GM23338 (cell line): Measurements from ENCODE around the gene ZNF74. TPM values are rescaled to one million over a fixed set of nuclear protein-coding genes. Genes with fewer than 3 reads are reported as not detected.
"Not testable (repeated sequence)": the region's sequence is repeated elsewhere in the genome, so short reads cannot be mapped to it uniquely, and the experiment has no call there.

ENCODE experiments used
- ATAC-seq: fragments of 200-7000 bp; cut with Tn5 transposase; 3 replicates; pipeline ENCODE4 v1.9.1; 2020
- DNase-seq: peaks from one replicate; pipeline ENCODE4 v3.0.0-alpha.2; 2015; ENCODE audit warnings: low spot score
- H2AFZ ChIP-seq: fragments of 200-600 bp; sonication (generic); 2 replicates; pipeline ENCODE4 v1.8.0; 2016; ENCODE audit warnings: antibody characterized with exemption, mild to moderate bottlenecking, moderate library complexity
- H3F3A ChIP-seq: fragments of 200-600 bp; sonication (generic); replicated peaks from 2 replicates; pipeline ENCODE4 v1.8.0; 2017; ENCODE audit warnings: antibody characterized with exemption, mixed run types, low read depth
- H3K27ac ChIP-seq: fragments of 200-600 bp; sonication (generic); 2 replicates; pipeline ENCODE4 v1.6.1; 2016; ENCODE audit warnings: low read depth
- H3K27me3 ChIP-seq: fragments of 200-600 bp; sonication (generic); 2 replicates; pipeline ENCODE4 v1.8.0; 2016; ENCODE audit warnings: mild to moderate bottlenecking, mixed run types, moderate library complexity; ENCODE audit not compliant: insufficient read depth
- H3K36me3 ChIP-seq: fragments of 200-600 bp; sonication (generic); 2 replicates; pipeline ENCODE4 v1.8.0; 2016; ENCODE audit warnings: mild to moderate bottlenecking; ENCODE audit not compliant: insufficient read depth
- H3K4me1 ChIP-seq: fragments of 200-600 bp; sonication (generic); 2 replicates; pipeline ENCODE4 v1.8.0; 2016; ENCODE audit warnings: mild to moderate bottlenecking, moderate library complexity; ENCODE audit not compliant: insufficient read depth
- H3K4me2 ChIP-seq: fragments of 200-600 bp; sonication (generic); 2 replicates; pipeline ENCODE4 v1.7.1; 2017; ENCODE audit warnings: mixed run types
- H3K4me3 ChIP-seq: fragments of 200-600 bp; sonication (generic); 2 replicates; pipeline ENCODE4 v1.6.1; 2016; ENCODE audit warnings: mixed run types
- H3K79me2 ChIP-seq: fragments of 200-600 bp; sonication (generic); replicated peaks from 2 replicates; pipeline ENCODE4 v1.8.0; 2017; ENCODE audit warnings: mild to moderate bottlenecking; ENCODE audit not compliant: insufficient read depth
- H3K9me2 ChIP-seq: fragments of 200-600 bp; sonication (generic); 2 replicates; pipeline ENCODE4 v1.8.0; 2017; ENCODE audit not compliant: insufficient read depth
- H4K20me1 ChIP-seq: fragments of 200-600 bp; sonication (generic); replicated peaks from 2 replicates; pipeline ENCODE4 v1.8.0; 2017; ENCODE audit warnings: mild to moderate bottlenecking; ENCODE audit not compliant: insufficient read depth
- H3K27ac Mint-ChIP-seq: 2 replicates; pipeline ENCODE4 v1.8.0; 2020; ENCODE audit warnings: inconsistent platforms, mild to moderate bottlenecking, moderate library complexity, mixed read lengths
- H3K27me3 Mint-ChIP-seq: 3 replicates; pipeline ENCODE4 v1.8.0; 2022; ENCODE audit warnings: low read depth, mild to moderate bottlenecking, moderate library complexity, mixed read lengths, inconsistent platforms; ENCODE audit not compliant: insufficient read depth, poor library complexity
- H3K36me3 Mint-ChIP-seq: 3 replicates; pipeline ENCODE4 v1.8.0; 2021; ENCODE audit warnings: low read depth, mild to moderate bottlenecking, inconsistent platforms, moderate library complexity, mixed read lengths
- H3K4me1 Mint-ChIP-seq: 3 replicates; pipeline ENCODE4 v1.8.0; 2020; ENCODE audit warnings: mild to moderate bottlenecking, inconsistent platforms, mixed read lengths
- H3K4me3 Mint-ChIP-seq: 3 replicates; pipeline ENCODE4 v1.8.0; 2021; ENCODE audit warnings: moderate library complexity, mild to moderate bottlenecking, inconsistent platforms, mixed read lengths
- H3K9me3 Mint-ChIP-seq: 3 replicates; pipeline ENCODE4 v1.8.0; 2020; ENCODE audit warnings: moderate library complexity, mild to moderate bottlenecking, inconsistent platforms, mixed read lengths
- CREB1 ChIP-seq: fragments of 250-450 bp; sonication (Bioruptor Pico); IDR thresholded peaks from 2 replicates; pipeline ENCODE4 v1.5.0; 2020; ENCODE audit warnings: low read depth, mild to moderate bottlenecking, moderate library complexity
- EZH2 ChIP-seq: fragments of 200-600 bp; sonication (generic); IDR thresholded peaks from one replicate; pipeline ENCODE4 v1.8.0; 2017; ENCODE audit warnings: antibody characterized with exemption, mild to moderate bottlenecking, low read depth; ENCODE audit not compliant: unreplicated experiment
- POLR2AphosphoS5 ChIP-seq: IDR thresholded peaks from 2 replicates; pipeline ENCODE4 v1.6.1; 2016; ENCODE audit warnings: antibody characterized with exemption, low read depth
- ZNF331 ChIP-seq: fragments of 250-450 bp; sonication (Bioruptor Pico); IDR thresholded peaks from 2 replicates; pipeline ENCODE4 v1.5.0; 2020; ENCODE audit warnings: low read depth, mild to moderate bottlenecking, moderate library complexity
- polyA plus RNA-seq: library from polyadenylated mRNA; unstranded; fragments of >200 nt; fragmentation: Nextera tagmentation; extraction: Ambion mirVana; gene quantifications from 2 replicates; pipeline ENCODE4 v1.2.1, GENCODE V29; 2016
- total RNA-seq: library from RNA; depleted of rRNA; stranded (reverse); fragments of >200 nt; shearing (Covaris generic); gene quantifications from 2 replicates; pipeline ENCODE4 v1.2.3, GENCODE V29; 2014
- TF ChIP-seq, protein P1 (sequence below): fragments of 250-450 bp; sonication (Bioruptor Pico); IDR thresholded peaks from 2 replicates; pipeline ENCODE4 v1.5.0; 2020; ENCODE audit warnings: mild to moderate bottlenecking, moderate library complexity

The ZNF74 gene
- total and polyA plus RNA-seq, 2 experiments from 2014 or later: 16.1 to 94.0 TPM

DNA sequence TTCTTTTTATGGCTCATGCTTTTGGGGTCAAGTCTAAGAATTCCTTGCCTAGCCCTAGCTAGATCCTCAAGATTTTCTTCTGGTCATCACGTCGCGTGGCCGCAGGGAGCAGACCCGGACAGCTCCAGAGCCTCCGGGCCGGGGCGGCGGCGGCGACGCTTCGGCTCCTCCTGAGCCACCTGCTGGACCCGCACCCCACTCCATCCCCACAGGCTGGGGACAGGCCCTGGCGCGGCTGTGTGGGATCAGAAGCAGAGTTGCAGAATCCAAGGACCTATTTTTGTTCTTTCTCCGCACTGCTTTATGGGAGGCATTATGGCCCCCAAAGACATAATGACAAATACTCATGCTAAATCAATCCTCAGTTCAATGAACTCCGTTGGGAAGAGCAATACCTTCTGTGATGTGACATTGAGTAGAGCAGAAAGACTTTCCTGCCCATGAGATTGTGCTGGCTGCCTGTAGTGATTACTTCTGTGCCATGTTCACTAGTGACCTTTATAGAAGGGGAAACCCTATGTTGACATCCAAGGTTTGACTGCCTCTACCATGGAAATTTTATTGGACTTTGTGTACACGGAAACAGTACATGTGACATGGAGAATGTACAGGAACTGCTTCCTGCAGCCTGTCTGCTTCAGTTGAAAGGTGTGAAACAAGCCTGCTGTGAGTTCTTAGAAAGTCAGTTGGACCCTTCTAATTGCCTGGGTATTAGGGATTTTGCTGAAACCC lies 56.0 kb downstream of the ZNF74 start:
- H3K36me3 ChIP-seq: no peaks in the 10 kb centered on the region
- H3K4me3 ChIP-seq: no peak overlapping the region
- Mint-ChIP-seq H3K4me3 (no peak overlapping the region), H3K9me3 (no peaks in the 10 kb centered on the region), H3K36me3 (no peaks in the 10 kb centered on the region), H3K27me3 (peaks cover 7% of the 10 kb centered on the region), H3K27ac (no peak overlapping the region), H3K4me1 (no peaks in the 10 kb centered on the region)
- ATAC-seq: peak; percentile 59; the same call in 2 of the 3 replicates
- H4K20me1 ChIP-seq: no peaks in the 10 kb centered on the region; the same call in 1 of the 2 replicates
- H3K9me2 ChIP-seq: no peaks in the 10 kb centered on the region
- no peak overlapping the region for H3K4me2 ChIP-seq
- no peak overlapping the region for H3K27ac ChIP-seq
- H3K4me1 ChIP-seq: no peaks in the 10 kb centered on the region
- no peak overlapping the region for H2AFZ ChIP-seq
- H3K79me2 ChIP-seq: no peaks in the 10 kb centered on the region
- TF ChIP-seq EZH2: no peak
- no peak for TF ChIP-seq POLR2AphosphoS5
- no peak for TF ChIP-seq ZNF331 (CRISPR knock-in tag)
- no peaks in the 10 kb centered on the region for H3F3A ChIP-seq
- no peaks in the 10 kb centered on the region for H3K27me3 ChIP-seq
- no peak for DNase-seq

DNA sequence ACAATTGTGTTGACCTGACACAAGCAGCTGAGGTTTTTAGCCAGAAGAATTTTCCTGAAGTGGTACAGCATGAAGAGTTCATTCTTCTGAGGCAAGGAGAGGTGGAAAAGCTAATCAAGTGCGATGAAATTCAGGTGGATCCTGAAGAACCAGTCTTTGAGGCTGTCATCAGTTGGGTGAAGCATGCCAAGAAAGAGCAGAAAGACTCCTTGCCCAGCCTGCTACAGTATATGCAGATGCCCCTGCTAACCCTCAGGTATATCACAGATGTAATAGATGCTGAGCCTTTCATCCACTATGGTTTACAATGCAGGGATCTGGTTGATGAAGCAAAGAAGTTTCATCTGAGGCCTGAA lies 56.6 kb downstream of the ZNF74 start:
- no peak for TF ChIP-seq CREB1
- Histone ChIP-seq H3K79me2 (no peaks in the 10 kb centered on the region), H3K36me3 (no peaks in the 10 kb centered on the region), H3K4me3 (no peak overlapping the region), H3K27me3 (peaks cover 2% of the 10 kb centered on the region; the same call in 1 of the 2 replicates), H3K4me1 (no peaks in the 10 kb centered on the region), H2AFZ (no peak overlapping the region), H3K4me2 (no peak overlapping the region), H3K9me2 (no peaks in the 10 kb centered on the region), H3F3A (no peaks in the 10 kb centered on the region), H3K27ac (no peak overlapping the region), H4K20me1 (no peaks in the 10 kb centered on the region; the same call in 1 of the 2 replicates)
- Mint-ChIP-seq H3K9me3 (no peaks in the 10 kb centered on the region), H3K36me3 (no peaks in the 10 kb centered on the region), H3K4me1 (no peaks in the 10 kb centered on the region), H3K27me3 (peaks cover 11% of the 10 kb centered on the region), H3K4me3 (no peak overlapping the region), H3K27ac (no peak overlapping the region)
- ATAC-seq (no peak), DNase-seq (no peak)

DNA sequence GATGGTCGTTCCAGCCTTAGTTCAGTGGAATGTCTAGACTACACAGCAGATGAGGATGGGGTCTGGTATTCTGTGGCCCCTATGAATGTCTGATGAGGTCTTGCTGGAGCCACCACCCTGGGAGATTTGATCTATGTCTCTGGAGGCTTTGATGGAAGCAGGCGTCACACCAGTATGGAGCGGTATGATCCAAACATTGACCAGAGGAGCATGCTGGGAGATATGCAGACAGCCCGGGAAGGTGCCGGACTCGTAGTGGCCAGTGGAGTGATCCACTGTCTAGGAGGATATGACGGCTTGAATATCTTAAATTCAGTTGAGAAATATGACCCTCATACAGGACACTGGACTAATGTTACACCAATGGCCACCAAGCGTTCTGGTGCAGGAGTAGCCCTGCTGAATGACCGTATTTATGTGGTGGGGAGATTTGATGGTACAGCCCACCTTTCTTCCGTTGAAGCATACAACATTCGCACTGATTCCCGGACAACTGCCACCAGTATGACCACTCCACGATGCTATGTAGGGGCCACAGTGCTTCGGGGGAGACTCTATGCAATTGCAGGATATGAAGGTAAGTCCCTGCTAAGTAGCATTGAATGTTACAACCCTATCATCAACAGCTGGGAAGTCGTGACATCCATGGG lies 57.3 kb downstream of the ZNF74 start:
- not testable (repeated sequence) for ATAC-seq, H3K36me3 Mint-ChIP-seq, H3K27ac Mint-ChIP-seq, H3K4me1 Mint-ChIP-seq, DNase-seq, H4K20me1 ChIP-seq, H3K4me3 ChIP-seq, H3K27me3 ChIP-seq, H3K9me3 Mint-ChIP-seq, H2AFZ ChIP-seq, H3K79me2 ChIP-seq, H3K9me2 ChIP-seq, H3F3A ChIP-seq, H3K4me1 ChIP-seq, H3K27ac ChIP-seq, H3K36me3 ChIP-seq, H3K4me3 Mint-ChIP-seq, H3K4me2 ChIP-seq
- peaks cover 12% of the 10 kb centered on the region for H3K27me3 Mint-ChIP-seq

DNA sequence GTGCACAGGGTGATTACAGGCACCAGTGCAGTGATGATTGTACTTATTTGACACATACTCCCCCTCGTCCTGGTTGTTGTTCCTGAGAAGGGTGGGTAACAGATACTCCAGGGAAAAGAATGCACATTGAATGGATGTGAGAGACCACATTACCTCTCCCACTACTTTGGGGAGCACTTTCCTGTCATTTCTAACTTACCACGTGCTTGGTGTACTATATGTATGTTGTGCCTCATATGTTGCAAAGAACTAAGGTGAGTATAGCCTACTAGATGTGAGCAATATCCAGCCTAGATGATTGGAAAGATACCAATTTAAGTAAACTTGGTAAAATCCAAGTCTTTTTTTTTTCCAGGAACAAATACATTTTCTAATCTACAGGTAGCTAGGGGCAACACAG lies 58.0 kb downstream of the ZNF74 start:
- Histone ChIP-seq H3K27ac (no peak overlapping the region), H3F3A (no peaks in the 10 kb centered on the region), H4K20me1 (no peaks in the 10 kb centered on the region; the same call in 1 of the 2 replicates), H3K4me1 (no peaks in the 10 kb centered on the region), H3K79me2 (no peaks in the 10 kb centered on the region), H3K36me3 (no peaks in the 10 kb centered on the region), H3K4me3 (no peak overlapping the region), H3K4me2 (no peak overlapping the region), H3K9me2 (no peaks in the 10 kb centered on the region), H2AFZ (no peak overlapping the region), H3K27me3 (peaks cover 4% of the 10 kb centered on the region; the same call in 1 of the 2 replicates)
- no peak overlapping the region for H3K4me3 Mint-ChIP-seq
- peaks cover 9% of the 10 kb centered on the region for H3K4me1 Mint-ChIP-seq
- ATAC-seq (no peak), DNase-seq (no peak)
- no peak overlapping the region for H3K27ac Mint-ChIP-seq
- H3K9me3 Mint-ChIP-seq: no peaks in the 10 kb centered on the region
- peaks cover 14% of the 10 kb centered on the region for H3K27me3 Mint-ChIP-seq
- no peaks in the 10 kb centered on the region for H3K36me3 Mint-ChIP-seq
- TF ChIP-seq, protein P1, sequence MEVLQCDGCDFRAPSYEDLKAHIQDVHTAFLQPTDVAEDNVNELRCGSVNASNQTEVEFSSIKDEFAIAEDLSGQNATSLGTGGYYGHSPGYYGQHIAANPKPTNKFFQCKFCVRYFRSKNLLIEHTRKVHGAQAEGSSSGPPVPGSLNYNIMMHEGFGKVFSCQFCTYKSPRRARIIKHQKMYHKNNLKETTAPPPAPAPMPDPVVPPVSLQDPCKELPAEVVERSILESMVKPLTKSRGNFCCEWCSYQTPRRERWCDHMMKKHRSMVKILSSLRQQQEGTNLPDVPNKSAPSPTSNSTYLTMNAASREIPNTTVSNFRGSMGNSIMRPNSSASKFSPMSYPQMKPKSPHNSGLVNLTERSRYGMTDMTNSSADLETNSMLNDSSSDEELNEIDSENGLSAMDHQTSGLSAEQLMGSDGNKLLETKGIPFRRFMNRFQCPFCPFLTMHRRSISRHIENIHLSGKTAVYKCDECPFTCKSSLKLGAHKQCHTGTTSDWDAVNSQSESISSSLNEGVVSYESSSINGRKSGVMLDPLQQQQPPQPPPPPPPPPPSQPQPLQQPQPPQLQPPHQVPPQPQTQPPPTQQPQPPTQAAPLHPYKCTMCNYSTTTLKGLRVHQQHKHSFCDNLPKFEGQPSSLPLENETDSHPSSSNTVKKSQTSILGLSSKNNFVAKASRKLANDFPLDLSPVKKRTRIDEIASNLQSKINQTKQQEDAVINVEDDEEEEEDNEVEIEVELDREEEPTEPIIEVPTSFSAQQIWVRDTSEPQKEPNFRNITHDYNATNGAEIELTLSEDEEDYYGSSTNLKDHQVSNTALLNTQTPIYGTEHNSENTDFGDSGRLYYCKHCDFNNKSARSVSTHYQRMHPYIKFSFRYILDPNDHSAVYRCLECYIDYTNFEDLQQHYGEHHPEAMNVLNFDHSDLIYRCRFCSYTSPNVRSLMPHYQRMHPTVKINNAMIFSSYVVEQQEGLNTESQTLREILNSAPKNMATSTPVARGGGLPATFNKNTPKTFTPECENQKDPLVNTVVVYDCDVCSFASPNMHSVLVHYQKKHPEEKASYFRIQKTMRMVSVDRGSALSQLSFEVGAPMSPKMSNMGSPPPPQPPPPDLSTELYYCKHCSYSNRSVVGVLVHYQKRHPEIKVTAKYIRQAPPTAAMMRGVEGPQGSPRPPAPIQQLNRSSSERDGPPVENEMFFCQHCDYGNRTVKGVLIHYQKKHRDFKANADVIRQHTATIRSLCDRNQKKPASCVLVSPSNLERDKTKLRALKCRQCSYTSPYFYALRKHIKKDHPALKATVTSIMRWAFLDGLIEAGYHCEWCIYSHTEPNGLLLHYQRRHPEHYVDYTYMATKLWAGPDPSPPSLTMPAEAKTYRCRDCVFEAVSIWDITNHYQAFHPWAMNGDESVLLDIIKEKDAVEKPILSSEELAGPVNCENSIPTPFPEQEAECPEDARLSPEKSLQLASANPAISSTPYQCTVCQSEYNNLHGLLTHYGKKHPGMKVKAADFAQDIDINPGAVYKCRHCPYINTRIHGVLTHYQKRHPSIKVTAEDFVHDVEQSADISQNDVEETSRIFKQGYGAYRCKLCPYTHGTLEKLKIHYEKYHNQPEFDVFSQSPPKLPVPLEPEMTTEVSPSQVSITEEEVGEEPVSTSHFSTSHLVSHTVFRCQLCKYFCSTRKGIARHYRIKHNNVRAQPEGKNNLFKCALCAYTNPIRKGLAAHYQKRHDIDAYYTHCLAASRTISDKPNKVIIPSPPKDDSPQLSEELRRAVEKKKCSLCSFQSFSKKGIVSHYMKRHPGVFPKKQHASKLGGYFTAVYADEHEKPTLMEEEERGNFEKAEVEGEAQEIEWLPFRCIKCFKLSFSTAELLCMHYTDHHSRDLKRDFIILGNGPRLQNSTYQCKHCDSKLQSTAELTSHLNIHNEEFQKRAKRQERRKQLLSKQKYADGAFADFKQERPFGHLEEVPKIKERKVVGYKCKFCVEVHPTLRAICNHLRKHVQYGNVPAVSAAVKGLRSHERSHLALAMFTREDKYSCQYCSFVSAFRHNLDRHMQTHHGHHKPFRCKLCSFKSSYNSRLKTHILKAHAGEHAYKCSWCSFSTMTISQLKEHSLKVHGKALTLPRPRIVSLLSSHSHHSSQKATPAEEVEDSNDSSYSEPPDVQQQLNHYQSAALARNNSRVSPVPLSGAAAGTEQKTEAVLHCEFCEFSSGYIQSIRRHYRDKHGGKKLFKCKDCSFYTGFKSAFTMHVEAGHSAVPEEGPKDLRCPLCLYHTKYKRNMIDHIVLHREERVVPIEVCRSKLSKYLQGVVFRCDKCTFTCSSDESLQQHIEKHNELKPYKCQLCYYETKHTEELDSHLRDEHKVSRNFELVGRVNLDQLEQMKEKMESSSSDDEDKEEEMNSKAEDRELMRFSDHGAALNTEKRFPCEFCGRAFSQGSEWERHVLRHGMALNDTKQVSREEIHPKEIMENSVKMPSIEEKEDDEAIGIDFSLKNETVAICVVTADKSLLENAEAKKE (CRISPR knock-in tag): no peak
